HG02588 (cell line): ENCODE results near the gene ASPDH.
"Not testable (repeated sequence)": the region's sequence is repeated elsewhere in the genome, so short reads cannot be mapped to it uniquely, and the experiment has no call there.

Experiments used
- ATAC-seq: cut with Tn5 transposase; IDR thresholded peaks from one replicate; pipeline ENCODE4 v1.9.1; 2021; ENCODE audit warnings: mild to moderate bottlenecking, moderate library complexity; ENCODE audit not compliant: unreplicated experiment

The ASPDH gene

GRCh38 chr19:50548191-50549058, 34.7 kb upstream of the ASPDH start:
- ATAC-seq: no peak

GRCh38 chr19:50547385-50548190, 33.9 kb upstream of the ASPDH start:
- no peak for ATAC-seq

DNA sequence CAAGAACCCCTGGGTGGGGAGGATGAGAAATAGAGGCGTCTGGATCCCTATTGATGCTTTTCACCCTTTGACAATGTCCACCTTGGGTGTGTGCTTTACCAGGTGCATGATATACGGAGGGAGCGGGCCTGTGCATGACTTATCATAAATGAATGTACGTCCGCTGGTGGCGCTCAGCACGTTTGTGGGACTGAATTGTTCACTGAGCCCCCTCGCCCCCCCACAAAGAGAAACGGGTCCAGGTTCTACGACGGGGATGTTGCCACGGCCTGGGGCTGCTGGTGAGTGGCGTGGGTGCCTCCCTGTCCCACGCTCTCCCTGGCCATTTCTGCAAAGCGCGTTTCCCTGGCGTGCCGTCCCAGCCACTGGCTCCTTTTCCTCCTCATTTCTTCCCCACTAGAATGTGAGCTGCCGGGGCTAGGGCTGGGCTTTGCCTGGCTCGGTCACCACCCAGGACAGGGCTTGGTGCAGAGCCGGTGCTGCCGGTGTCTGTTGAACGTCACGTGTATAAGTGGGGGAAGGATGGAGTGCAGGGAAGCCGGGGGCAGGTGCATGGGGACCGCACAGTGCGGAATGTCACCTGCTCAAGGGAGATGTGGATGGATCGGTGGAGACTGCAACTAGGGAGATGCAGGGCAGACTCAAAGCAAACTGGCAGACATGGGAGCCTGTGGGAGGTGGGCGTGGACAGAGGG, 33.0 kb upstream of the ASPDH start:
- no peak for ATAC-seq

- ATAC-seq: no peak
Measured at GRCh38 chr19:50542943-50543342, 29.2 kb upstream of the ASPDH start.

DNA sequence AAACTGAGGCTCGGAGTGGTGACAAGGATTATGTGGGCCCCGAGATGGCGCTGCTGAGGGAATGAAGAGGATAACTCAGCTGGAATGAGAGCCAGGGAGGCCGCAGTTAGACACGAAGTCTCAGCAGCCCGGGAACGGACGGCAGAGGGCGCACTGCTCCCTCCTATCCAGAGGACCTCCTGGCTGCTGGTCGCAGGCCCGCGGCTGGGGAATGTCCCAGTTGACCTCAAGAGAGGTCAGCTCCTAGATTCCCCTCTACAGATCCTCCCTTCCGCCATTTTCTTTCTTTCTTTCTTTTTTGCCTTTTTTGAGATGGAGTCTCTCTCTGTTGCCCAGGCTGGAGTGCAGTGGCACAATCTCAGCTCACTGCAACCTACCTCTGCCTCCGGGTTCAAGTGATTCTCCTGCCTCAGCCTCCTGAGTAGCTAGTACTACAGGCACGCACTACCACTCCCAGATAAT, 24.1 kb upstream of the ASPDH start:
- no peak for ATAC-seq

- no peak for ATAC-seq
Measured at GRCh38 chr19:50537306-50537685, 23.6 kb upstream of the ASPDH start.

- ATAC-seq: no peak
Measured at GRCh38 chr19:50536662-50537305, 23.1 kb upstream of the ASPDH start.

- no peak for ATAC-seq
Measured at GRCh38 chr19:50535672-50536187, 22.0 kb upstream of the ASPDH start.

DNA sequence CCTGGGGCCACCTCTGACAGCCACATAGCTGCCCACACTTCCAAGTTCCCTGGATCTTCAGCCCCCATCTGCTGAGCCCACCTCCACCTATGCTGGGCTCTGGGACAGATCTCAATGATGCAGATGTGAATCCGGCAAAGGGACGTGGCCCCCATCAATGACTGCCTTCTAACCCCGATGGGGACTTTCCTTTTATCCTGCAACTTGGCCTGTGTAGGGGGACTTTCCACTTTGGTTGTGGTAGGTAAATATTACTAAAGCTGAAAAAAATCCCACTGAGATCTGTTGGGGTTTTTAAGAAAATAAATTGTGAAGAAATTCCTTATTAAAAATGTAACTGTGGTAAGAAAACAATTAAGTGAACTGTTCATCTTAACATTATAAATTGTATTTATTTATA, 20.8 kb upstream of the ASPDH start:
- ATAC-seq: no peak

DNA sequence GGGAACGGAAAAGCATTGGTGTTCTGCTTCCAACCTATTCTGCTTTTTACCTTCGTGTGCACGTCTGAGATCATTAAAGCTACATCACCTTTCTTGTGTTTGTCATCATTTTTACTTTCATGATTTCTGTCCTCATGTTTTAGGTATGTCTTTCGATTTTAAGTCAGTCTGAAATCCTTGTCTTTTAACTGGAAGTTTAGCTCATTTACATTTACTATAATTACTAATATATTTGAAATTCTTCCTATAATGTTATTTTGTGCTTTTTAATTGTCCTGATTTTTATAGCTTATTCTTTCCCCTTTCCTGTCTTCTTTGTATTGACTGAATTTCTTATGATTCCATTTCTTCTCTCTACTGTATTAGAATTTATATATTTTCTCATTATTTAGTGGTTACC, 19.2 kb upstream of the ASPDH start:
- no peak for ATAC-seq

GRCh38 chr19:50531171-50531612, 17.5 kb upstream of the ASPDH start:
- ATAC-seq: no peak

- ATAC-seq: not testable (repeated sequence)
Measured at GRCh38 chr19:50528052-50528451, 14.3 kb upstream of the ASPDH start.

- ATAC-seq: no peak
Measured at GRCh38 chr19:50522881-50523280, 9.2 kb upstream of the ASPDH start.

DNA sequence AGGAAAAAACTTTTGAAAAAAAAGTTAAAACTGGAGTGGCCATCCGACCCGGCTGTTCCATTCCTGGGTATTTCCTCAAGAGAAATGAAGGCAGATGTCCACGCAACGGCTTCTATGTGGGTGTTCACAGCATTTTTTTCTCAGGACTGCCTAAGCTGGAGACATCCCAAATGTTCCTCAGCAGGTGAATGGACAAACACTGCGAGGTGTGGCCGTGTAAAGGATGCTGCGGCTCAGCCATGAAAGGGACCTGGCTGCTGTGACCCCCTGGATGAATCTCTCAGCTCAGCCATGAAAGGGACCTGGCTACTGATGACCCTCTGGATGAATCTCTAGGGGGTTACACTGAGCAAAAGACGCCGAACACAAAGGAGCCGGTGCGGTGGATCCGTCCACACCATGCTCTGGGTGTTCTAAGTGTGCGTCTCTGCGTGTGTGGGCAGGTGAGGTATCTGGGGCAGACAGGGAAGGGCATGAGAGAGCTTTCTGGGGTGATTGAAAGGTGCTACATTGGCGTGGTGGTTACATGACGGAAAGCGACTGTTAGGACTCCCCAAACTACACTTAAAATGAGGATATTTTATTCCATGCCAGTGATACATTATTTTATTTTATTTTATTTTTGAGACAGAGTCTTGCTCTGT, 7.2 kb upstream of the ASPDH start:
- ATAC-seq: no peak

GRCh38 chr19:50519006-50519575, 5.4 kb upstream of the ASPDH start:
- no peak for ATAC-seq

- no peak for ATAC-seq
Measured at GRCh38 chr19:50518091-50519005, 4.6 kb upstream of the ASPDH start.

GRCh38 chr19:50517704-50518075, 4.0 kb upstream of the ASPDH start:
- ATAC-seq: no peak

DNA sequence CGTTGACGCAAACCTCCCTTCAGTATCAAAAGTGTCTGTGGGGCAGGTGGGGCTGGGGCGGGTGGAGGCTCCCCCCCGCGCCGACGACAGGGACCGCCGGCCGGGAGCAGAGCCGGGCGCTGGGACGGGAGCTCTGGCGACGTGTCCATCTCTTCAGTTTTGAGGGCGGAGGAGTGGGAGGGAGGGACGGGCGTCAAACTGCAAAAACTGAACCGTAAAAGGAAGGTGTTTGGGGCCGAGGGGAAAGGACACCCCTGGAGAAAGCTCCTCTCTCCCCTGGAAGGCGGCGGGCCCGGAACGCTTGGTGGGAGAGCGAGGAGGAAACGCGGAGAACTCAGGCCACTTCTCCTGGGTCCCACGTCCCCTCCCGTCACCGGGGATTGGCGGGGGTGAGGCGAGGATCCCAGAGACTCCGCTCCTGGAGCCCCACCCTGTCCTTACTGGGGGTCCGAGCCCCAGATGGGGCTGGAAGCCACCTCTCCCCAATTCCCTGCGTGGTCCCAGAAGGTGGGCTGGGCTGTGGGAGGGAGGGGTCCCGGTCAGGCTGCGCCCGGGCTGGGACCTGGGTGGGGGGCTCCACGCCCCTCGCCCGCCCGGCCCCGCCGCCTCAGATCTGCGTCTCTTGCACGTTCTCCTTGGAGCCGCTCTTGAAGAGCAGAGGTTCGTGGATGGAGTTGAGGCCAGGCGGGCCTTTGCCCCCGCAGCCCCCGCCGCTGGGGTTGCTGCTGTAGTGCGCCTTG, 3.4 kb upstream of the ASPDH start:
- no peak for ATAC-seq
